ENCODE results near the gene ABLIM2.

ABLIM2 gene

GRCh38 chr4:8084712-8085490 lies 73.7 kb downstream of the ABLIM2 start:
- no peak for DNase-seq (ENCODE audit: low read depth in 2 of 2)

- no peak for DNase-seq (ENCODE audit: low read depth in 2 of 2)
These were observed 74.5 kb downstream of the ABLIM2 start for GRCh38 chr4:8084031-8084660.

- no peak for DNase-seq (ENCODE audit: low read depth in 2 of 2)
These were observed 75.4 kb downstream of the ABLIM2 start for GRCh38 chr4:8083086-8083825.

- no peak for DNase-seq (ENCODE audit: low read depth in 2 of 2)
These were observed 76.0 kb downstream of the ABLIM2 start for GRCh38 chr4:8082517-8083055.

GRCh38 chr4:8081621-8082516 lies 76.7 kb downstream of the ABLIM2 start:
- no peak for DNase-seq (ENCODE audit: low read depth in 2 of 2)

GRCh38 chr4:8081171-8081570 lies 77.4 kb downstream of the ABLIM2 start:
- DNase-seq (ENCODE audit: low read depth in 2 of 2) = no peak

- no peak for DNase-seq (ENCODE audit: low read depth in 2 of 2)
These were observed 77.9 kb downstream of the ABLIM2 start for GRCh38 chr4:8080754-8081065.

- DNase-seq (ENCODE audit: low read depth in 2 of 2) = no peak
These were observed 78.5 kb downstream of the ABLIM2 start for GRCh38 chr4:8079916-8080753.

GRCh38 chr4:8079031-8079885 lies 79.4 kb downstream of the ABLIM2 start:
- no peak for DNase-seq (ENCODE audit: low read depth in 2 of 2)

- DNase-seq (ENCODE audit: low read depth in 2 of 2) = no peak
These were observed 80.0 kb downstream of the ABLIM2 start for GRCh38 chr4:8078610-8079015.

GRCh38 chr4:8078109-8078494 lies 80.5 kb downstream of the ABLIM2 start:
- no peak for DNase-seq (ENCODE audit: low read depth in 2 of 2)

- no peak for DNase-seq (ENCODE audit: low read depth in 2 of 2)
These were observed 81.2 kb downstream of the ABLIM2 start for GRCh38 chr4:8077181-8078108.

- no peak for DNase-seq (ENCODE audit: low read depth in 2 of 2)
These were observed 82.6 kb downstream of the ABLIM2 start for GRCh38 chr4:8076023-8076422.

- no peak for DNase-seq (ENCODE audit: low read depth in 2 of 2)
These were observed 85.3 kb downstream of the ABLIM2 start for GRCh38 chr4:8073206-8073863.

GRCh38 chr4:8072235-8072968 lies 86.2 kb downstream of the ABLIM2 start:
- no peak for DNase-seq (ENCODE audit: low read depth in 2 of 2)

GRCh38 chr4:8071766-8072165 lies 86.8 kb downstream of the ABLIM2 start:
- no peak for DNase-seq (ENCODE audit: low read depth in 2 of 2)

Measured in stimulated activated CD8-positive, alpha-beta memory T cell treated with anti-CD3 and anti-CD28 coated beads, Interleukin-2, amount 100 ng/mL, for 1 hour (primary cell).